WERI-Rb-1 (cell line): ENCODE results near the gene GALNT18.

Experiments
- DNase-seq: peaks from one replicate; pipeline ENCODE4 v3.0.0-alpha.2; 2020
- H3K27ac ChIP-seq: fragments of 250-450 bp; sonication (Bioruptor Pico); 2 replicates; pipeline ENCODE4 v1.5.1; 2020; ENCODE audit warnings: mild to moderate bottlenecking, moderate library complexity
- H3K27me3 ChIP-seq: fragments of 250-450 bp; sonication (Bioruptor Pico); 2 replicates; pipeline ENCODE4 v1.5.1; 2021; ENCODE audit warnings: mild to moderate bottlenecking, low read depth, moderate library complexity; ENCODE audit not compliant: insufficient read depth, severe bottlenecking
- H3K36me3 ChIP-seq: fragments of 250-450 bp; sonication (Bioruptor Pico); 2 replicates; pipeline ENCODE4 v1.5.1; 2020; ENCODE audit warnings: mild to moderate bottlenecking, moderate library complexity
- H3K4me3 ChIP-seq: 2 replicates; pipeline ENCODE4 v1.5.1; 2011; ENCODE audit warnings: low read depth, mild to moderate bottlenecking, control low read depth, low read length
- H3K9me3 ChIP-seq: fragments of 250-450 bp; sonication (Bioruptor Pico); 2 replicates; pipeline ENCODE4 v1.5.1; 2021; ENCODE audit warnings: mild to moderate bottlenecking, moderate library complexity; ENCODE audit not compliant: severe bottlenecking
- CTCF ChIP-seq: IDR thresholded peaks from 2 replicates; pipeline ENCODE4 v1.5.1; 2011; ENCODE audit warnings: low read depth, mild to moderate bottlenecking, control low read depth, inconsistent platforms, low read length

GALNT18 gene

GRCh38 chr11:11624204-11624603, 2.4 kb upstream of the GALNT18 start:
- Histone ChIP-seq H3K27me3 (peaks cover 22% of the 10 kb centered on the region), H3K27ac (no peak overlapping the region), H3K4me3 (no peak overlapping the region), H3K9me3 (no peaks in the 10 kb centered on the region), H3K36me3 (no peaks in the 10 kb centered on the region)
- TF ChIP-seq CTCF = no peak
- DNase-seq = no peak

- Histone ChIP-seq H3K9me3 (no peaks in the 10 kb centered on the region), H3K4me3 (no peak overlapping the region), H3K27me3 (peaks cover 22% of the 10 kb centered on the region), H3K36me3 (no peaks in the 10 kb centered on the region), H3K27ac (no peak overlapping the region)
- DNase-seq = no peak
- TF ChIP-seq CTCF = no peak
Measured at GRCh38 chr11:11622772-11623171, 967 bp upstream of the GALNT18 start.

- TF ChIP-seq CTCF = no peak
- Histone ChIP-seq H3K36me3 (no peaks in the 10 kb centered on the region), H3K4me3 (peak overlapping the region; percentile 15; the same call in 1 of the 2 replicates), H3K9me3 (no peaks in the 10 kb centered on the region), H3K27ac (no peak overlapping the region), H3K27me3 (peaks cover 22% of the 10 kb centered on the region)
- no peak for DNase-seq
Measured at GRCh38 chr11:11622340-11622706, 518 bp upstream of the GALNT18 start.

- Histone ChIP-seq H3K27me3 (peaks cover 22% of the 10 kb centered on the region), H3K4me3 (peak overlapping the region; percentile 52), H3K9me3 (no peaks in the 10 kb centered on the region), H3K27ac (no peak overlapping the region), H3K36me3 (no peaks in the 10 kb centered on the region)
- TF ChIP-seq CTCF = 0 out of 2 replicates have a peak, but pooled peaks have one; percentile 39
- peak; percentile 20 for DNase-seq
Measured at GRCh38 chr11:11620921-11621572, 758 bp downstream of the GALNT18 start.

GRCh38 chr11:11620173-11620920, 1.5 kb downstream of the GALNT18 start:
- Histone ChIP-seq H3K36me3 (no peaks in the 10 kb centered on the region), H3K4me3 (peak overlapping the region; percentile 52), H3K27me3 (peaks cover 22% of the 10 kb centered on the region), H3K27ac (no peak overlapping the region), H3K9me3 (no peaks in the 10 kb centered on the region)
- DNase-seq = peak; percentile 48
- no peak for TF ChIP-seq CTCF
